GM18508 (cell line): ENCODE results near the gene ASTL.
"Not testable (repeated sequence)": the region's sequence is repeated elsewhere in the genome, so short reads cannot be mapped to it uniquely, and the experiment has no call there.

Experiments used
- ATAC-seq: cut with Tn5 transposase; IDR thresholded peaks from one replicate; pipeline ENCODE4 v1.9.1; 2021; ENCODE audit warnings: moderate number of reproducible peaks; ENCODE audit not compliant: insufficient read depth, unreplicated experiment

The ASTL gene

DNA sequence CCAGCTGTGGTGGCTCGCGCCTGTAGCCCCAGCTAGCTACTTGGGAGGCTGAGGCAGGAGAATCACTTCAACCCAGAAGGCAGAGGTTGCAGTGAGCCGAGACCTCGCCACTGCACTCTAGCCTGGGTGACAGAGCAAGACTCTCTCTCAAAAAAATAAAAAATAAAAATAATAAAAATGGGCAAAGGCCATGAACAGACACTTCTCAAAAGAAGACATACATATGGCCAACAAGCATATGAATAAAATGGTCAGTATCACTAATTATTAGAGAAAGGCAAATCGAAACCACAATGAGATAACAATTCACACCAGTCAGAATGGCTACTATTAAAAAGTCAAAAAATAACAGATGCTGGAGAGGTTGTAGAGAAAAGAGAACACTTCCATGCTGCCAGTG lies 22.1 kb upstream of the ASTL start:
- not testable (repeated sequence) for ATAC-seq

DNA sequence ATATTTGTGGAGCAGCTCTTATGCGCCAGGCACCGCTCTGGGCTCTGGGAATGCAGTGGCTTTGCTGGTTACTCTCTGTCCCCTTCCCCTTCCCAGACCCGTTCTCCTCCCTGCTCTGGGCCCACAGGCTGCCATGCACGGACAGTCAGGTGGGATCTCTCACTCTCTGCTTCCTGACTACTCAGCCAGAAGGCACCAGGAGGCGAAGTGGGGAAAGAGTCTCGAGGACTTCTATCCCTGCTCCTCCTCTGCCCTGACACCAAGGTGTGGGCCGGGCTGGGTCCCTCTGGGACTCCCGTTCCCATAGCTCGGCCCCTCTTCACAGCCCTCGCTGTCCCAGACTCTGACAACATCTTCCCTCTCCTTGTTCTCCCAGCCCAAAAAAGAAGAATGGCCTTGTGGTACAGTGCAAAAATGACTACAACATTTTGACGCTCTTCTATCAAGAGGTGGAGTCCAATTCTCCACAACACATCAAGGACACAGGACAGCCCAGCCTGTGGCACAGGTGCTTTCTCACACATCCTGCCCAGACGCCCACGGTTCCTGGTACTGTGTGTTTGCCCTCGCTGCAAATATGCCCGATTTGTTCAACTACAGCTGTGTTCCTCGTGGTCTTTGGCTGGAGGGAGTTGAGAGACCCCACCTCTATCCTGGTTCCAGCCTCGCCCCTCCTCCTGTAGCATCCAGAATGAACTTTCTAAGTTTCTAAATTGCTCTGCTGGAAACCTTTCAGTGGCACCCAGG lies 21.0 kb upstream of the ASTL start:
- ATAC-seq, result no peak

DNA sequence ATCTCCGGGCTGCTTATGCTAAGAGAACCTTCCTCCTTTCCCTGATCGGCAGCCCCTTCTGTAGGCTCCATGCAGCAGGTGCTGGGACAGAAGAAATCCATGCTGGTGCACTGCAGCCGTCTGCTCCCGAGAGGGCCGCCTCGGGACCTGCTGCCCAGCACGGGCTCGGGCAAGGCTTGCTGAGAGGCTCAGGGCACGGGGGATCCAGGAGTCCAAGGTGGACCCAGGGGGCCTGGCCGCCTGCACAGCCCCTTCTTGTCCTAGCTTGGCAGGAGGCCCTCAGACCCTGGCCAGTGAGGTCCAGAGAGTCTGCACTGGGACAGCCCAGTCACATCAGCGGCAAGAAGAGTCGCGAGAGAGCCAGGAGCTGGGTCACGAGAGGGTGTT lies 20.2 kb upstream of the ASTL start:
- ATAC-seq, result no peak

DNA sequence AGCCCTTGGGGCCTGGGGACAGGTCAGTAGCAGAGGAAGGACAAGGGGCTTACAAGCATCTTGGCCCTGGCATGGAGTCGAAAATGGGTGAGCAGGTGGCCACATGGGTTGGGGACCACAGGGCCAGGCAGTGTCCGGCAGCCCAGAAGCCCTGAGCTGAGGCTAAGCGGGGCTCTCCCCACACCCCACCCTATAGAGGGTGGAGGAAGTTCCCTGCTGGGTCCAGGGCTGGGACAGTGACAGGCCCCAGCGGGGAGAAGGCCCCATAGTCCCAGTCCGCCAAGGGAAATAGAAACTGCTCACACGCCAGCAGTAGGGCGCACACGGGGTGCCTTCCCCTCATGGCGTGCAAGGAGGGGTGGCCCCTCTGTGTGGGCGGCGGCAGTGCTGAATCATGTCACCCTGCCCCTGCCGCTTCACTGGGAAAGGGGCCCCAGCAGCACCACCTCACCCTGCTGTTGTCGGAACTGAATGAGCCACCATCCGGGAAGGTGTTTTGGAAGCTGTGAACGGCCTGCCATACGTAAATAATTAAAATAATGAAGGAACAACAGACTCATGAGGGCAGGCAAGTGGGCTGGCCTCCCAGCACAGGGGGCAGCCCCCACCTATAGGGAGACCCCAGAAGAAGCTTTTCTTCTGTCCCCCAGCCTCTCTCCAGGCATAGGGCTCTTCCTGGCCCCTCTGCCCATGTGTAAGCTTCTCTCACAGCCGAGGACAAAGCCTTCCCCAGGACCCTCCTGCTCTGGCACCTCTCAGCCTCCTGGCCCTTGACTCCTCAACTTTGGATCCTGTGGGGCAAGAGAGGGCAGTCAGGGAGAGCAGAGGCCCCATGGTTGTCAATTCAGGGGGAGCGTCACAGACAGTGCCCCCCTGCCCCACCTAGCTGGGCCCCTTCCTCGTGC lies 19.6 kb upstream of the ASTL start:
- ATAC-seq, result peak; percentile 32

DNA sequence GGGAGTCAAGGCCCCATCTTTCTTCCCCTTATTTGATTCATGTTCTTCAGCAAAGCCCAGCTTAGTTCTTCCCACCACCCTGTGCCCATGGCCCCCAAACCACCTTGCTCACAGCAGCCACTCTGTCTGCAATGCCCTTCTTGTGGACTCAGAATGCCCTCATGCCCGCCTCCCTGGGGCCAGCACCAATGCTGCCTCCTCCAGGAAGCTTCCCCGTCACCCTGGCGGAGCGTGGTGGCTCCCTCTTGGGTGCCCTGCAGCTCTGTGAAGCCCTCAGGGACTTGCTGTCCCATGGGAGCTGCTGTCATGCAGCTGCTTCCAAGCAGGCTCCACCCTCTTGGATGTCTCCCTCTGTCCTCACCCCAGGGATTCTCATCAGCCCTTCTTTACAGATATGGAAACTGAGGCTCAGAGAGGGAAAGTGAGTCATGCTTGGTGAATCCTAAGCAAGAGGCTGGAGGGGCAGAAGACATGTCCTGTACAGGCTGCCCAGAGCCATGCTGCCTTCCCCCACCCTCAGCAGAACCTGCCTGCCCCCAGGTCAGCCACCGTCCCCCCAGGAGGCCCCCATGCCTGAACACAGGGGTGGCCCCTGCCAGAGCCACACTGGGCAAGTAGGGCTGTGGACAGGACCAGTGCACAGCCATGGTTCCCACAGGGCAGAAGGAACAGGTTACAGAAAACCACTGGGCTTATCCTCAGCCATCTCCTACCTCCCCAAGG lies 18.8 kb upstream of the ASTL start:
- no peak for ATAC-seq

DNA sequence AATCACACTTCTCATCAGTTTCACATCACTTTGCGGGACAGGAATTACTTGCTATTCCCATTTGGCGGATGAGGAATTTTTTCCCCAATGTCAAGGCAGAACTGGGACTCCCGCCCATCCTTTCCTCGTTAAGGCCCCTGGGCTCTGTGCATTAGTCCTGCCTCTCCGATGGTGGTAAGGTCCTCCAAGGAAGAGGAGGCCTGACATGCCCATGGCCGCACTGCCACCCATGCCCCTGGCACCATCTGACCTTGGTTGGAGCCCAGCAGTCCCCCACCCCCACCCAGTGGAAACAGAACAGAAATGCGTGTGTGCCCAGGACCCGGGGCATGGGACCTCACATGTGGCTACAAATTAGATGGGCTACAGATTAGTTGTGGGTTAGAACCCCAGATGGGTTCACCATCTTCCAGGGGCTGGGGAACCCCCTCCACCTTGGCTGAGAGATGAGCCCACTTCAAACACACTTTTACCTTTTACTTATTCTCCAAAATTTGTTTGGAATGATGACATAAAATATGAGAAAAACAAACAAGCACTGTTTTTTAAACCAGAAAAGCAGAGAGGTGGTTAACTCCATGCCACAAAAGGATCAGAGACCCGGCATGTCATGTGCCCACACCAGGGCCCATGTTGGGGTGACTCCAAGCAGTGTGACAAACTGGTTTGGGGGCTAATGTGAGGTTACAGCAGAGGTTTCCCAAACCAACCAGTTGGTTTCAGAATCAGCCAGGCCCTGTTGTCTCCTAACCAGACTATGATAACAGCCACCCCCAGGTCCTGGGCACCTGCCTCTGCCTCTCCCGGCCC lies 17.9 kb upstream of the ASTL start:
- no peak for ATAC-seq

DNA sequence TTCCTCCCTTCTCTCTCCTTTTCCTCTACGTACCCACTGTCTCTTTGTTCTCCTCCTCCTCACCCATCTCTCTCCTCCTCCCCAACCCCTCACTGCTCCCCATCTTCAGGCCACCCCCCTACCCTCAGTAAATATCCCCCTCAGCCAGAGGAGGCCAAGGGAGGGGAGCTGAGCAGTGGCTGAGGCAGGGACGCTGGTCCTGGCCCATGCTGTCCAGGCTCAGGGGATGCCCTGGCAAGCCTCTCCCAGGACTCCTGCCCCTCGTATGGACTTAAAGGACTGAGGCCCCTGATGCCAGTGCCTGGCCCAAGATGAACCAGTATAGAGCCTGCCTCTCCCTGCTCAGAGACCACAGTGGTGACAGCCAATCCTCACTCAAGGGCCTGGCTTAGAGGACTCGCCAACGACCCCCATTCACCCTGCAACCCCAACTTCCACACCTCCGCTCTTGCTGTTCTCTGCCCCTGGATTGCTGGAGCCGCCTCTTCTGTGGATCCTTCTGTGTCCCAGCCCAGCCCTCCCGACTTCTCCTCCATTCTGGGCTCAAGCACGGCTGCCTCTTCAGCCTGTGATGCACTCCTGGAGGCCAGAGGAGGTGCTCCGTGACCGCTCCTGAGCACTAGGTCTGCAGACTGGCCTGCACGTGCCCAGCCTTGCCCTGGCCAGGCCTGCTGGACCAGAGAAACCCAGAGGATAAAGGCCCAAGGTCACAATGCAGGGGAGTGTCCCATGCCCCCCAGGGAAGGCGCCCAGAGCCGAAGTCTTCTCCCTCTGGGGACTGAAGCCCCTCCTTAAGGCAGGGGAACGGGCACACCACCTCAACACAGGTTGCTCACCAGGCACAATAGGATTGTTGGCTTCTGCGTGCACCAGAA lies 16.4 kb upstream of the ASTL start:
- no peak for ATAC-seq

DNA sequence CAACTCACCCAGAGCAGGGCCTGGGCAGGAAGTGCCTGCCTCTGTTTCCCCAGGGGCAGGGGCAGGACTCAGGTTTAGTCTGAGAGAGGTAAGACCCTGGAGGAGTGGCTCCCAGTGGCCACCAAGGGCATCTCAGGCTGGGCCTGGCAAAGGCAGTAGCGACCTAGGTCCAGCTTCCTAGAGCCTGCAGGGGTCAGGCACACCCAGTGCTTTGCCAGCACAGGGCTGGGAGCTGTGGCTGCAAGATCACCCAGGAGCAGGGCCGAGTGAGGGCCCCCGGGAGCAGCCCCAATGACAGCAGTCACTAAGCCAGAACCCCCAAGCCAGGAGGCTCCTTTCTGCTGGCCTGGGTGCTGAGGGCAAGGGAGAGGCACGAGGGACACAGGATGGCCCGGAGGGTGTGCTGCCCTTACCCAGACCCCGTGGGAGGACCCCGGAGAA lies 15.7 kb upstream of the ASTL start:
- ATAC-seq, result no peak

DNA sequence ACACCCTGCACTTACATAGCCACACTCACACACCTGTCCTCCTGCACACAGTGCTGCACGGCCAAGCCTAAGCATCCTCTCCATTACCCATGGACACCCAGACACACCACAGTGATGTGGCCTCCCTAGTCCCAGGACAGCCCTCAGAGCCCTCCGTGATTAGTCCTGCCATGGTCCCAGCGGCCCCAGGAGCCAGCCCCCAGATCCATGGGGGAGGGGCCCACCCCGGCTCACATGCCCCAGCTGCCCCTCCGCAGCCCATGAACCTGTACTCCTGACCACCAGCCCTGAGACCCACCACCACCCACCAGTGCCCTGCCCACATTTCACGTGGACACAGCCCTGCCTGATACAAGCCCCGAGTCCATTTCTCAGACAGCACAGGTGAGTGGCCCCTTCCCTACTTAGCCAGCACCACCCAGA lies 15.0 kb upstream of the ASTL start:
- no peak for ATAC-seq

DNA sequence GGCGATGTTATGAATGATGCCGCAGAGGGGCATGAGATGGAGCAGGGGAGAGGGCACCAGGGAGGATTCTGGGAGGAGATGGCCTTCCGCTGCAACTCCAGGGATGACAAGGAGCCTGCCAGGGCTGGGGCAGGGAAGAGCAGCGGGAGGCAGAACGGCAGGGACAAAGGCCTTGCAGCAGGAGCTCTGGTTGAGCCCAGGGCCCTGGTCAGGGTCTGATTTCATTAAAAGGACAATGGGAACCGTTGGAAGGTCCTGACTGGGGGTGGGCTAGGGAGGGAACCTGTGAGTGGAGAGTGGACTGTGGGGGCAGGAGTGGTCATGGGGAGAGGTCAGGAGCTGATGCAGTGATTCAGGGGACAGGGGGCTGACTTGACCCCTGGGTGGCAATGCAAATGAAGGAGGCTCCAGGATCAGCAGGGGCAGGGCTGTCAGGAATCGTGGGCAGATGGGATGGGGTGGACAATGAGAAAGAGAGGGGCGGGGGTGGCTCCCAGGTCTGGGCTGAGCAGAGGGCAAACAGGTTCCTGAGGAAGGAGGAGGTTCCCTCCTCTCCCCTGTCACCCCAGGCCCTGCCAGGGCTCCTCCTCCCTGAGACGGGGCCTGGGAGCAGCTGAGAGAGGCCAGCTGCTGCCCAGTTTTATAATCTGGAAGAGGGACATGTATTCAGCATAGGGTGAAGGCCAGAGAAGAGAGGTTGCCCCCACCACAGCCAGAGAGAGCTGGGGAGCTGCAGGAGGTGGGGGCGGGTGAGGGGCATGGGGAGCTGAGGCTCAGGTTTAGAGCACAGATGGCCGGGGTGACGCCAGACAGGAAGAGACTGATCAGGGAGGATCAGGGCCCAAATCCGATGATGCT lies 14.2 kb upstream of the ASTL start:
- ATAC-seq, result no peak

DNA sequence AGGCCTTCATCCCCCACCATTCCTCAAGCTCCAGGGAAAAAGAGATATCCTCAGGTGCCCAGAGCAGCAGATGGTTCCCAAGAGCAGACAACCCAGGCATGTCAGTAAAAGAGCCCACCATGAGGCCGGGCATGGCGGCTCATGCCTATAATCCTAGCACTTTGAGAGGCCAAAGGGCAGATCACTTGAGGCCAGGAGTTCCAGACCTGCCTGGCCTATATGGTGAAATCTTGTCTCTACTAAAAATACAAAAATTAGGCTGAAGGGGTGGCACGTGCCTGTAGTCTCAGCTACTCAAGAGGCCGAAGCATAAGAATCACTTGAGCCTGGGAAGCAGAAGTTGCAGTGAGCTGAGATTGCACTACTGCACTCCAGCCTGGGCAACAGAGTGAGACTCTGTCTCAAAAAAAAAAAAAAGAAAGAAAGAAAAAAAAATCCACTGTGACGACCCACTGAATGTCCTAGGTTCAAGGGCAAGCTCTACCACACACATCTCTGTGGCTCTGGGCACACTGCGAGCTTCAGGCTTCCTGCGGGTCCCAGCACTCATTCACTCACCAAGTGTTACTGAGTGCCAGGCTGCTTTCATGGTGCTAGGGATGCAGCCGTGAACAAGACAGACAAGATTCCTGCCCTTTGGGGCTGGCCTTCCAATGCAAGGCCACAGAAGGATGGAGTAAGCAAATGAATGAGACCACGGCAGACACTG lies 13.4 kb upstream of the ASTL start:
- no peak for ATAC-seq

DNA sequence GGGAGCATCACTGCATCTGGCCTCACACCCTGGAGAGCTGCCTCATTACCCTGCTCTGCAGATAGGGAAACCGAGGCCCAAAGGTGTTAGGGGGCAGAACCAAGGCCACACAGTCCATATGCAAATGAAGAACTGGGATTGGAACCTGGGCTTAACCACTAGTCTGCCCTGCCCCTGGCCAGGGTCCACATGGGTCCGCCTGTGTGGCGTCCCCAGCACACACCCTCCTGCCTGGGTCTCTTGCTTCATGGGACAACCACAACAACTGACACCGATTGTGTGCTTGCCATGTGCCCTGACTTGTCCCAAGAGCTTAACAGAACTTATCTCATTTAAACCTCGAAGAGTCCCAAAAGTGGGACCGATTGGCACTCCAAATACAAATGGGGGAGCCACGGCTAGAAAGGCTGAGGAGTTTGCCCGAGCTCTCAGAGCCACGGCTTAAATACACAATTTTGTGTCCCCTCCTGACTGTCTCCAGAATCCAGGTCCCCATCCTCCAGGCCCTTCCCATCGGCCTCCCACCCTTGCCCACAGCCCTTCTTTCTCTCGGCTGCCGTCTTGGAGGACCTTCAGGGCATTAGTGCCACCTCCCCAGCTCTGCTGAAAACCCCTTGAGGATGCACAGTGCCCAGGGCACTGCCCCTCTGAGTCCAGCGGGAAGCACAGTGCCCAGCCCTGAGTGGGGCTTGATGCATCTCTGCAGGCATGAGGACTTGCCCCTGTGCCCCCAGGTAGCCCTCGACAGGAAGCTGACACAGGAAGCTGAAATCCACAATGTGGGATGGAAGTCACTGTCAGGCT lies 12.7 kb upstream of the ASTL start:
- no peak for ATAC-seq

DNA sequence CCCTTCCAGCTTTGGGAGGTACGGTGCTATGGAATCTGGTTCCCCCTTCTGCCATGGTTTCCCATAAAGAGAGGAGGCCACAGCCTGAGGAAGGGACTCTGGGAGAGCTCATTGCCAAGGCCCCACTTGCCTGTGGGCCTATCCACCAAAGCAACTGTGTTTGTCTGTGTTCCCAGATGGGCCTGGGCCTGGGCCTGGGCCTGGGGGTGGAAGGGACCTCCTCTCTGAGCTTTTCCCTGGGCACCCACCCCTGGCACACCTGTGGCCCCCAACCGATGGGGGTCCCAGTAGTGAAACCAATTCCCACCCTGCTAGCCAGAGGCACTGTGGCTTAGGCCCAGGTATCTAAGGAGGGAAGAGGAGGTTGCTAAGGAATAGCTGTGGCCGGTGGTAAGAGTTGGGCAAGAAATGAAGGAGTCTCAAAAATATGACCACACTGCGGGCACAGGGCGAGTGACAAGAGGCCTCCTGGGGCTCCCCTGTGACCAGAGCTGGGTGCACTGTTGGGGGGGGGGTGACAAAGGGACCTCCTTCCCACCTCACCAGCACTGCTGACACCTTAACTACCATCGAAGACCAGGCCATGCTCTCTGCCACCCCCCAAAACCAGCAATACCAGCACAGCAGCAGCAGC lies 11.8 kb upstream of the ASTL start:
- no peak for ATAC-seq

DNA sequence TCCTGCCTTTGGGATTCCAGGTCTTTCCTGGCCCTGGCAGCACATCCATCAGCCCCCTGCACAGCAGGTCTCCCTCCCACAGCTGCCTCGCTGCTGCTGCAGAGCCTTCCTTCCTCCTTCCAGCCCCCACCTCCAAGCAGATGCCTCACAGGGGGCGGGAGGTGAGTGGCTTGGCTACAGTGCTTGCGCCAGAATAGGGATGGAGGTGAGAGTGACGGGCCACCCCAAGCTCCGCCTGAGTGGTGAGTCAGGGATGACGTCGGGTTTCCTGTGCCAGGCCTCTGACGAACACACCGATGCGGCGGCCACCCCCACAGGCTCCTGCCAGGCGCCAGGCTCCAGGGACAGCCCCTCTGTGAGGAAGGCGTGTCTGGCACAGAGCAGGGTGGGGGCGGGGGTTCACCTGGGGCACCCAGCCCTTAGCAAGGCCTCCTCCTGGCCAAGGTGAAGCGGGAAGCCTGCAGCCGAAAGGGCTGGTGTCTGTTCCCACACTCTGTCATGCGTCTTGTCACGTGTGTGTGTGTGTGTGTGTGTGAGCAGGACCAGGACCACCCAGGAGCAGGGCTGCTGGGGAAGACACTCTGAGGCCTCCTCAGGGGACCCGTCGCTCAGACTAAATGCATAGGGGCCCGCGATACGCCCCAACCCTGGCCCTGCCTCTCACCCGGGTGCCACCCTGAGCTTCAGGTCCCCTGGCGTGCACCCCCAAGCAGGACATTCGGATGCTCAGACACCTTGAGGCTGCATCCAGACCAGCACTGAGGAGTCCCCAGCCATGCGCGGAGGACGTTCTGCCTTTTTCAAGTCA lies 10.3 kb upstream of the ASTL start:
- no peak for ATAC-seq

DNA sequence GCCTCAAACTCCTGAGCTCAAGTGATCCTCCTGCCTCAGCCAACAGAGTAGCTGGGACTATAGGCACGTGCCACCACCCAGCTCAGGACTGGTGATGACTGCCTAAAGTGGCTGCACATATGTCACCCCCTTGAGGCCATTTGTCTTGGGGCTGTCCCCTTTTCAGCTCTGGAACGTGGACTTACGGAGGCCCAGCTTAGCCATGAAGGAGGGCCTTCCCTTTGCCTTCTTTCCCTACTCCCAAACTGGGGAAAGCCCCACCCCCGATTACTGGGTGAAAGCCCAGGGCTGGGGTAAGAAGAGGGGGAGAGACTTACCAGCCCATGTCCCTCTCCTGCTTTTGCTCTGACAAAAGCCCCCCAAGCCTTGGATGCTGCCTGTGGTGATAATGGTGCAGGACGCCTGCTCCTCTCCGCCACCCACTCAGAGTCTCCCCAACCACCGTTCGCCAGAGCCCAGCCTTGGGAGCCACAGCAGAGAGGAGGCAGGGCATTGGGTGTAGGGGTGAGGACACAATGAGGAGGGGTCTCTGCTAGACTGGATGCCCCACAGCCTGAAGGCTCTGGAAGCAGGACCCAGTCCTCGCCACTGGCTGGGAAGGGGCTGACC lies 9.4 kb upstream of the ASTL start:
- ATAC-seq, result no peak
